ENCODE data around the gene WAC.
A peak's percentile ranks its signal among the peaks of the same experiment; 100 is the strongest.
"Not testable (repeated sequence)": the region's sequence is repeated elsewhere in the genome, so short reads cannot be mapped to it uniquely, and the experiment has no call there.

The WAC gene

GRCh38 chr10:28619455-28619854 is 86.5 kb downstream of the WAC start:
- no peak for DNase-seq

GRCh38 chr10:28620251-28620650 is 87.3 kb downstream of the WAC start:
- DNase-seq = no peak

DNA sequence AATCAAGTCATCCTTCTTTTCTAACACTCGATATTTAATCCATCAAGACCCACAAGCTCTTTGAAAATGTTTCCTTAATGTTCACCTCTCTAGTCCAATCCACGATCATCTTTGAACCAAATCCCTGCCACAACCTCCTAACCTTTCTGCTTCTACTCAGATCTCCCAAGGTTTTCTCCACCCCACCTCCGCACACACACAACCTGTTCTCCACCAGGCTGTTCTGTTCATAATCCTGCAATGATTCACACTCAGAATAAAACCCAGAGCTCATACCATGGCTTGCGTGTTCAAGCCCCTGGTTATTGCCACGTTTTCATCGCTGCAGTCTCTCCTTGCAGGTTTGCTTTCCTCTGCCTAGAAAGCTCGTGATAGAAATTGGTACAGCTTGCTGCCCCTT is 90.6 kb downstream of the WAC start:
- no peak for DNase-seq

DNA sequence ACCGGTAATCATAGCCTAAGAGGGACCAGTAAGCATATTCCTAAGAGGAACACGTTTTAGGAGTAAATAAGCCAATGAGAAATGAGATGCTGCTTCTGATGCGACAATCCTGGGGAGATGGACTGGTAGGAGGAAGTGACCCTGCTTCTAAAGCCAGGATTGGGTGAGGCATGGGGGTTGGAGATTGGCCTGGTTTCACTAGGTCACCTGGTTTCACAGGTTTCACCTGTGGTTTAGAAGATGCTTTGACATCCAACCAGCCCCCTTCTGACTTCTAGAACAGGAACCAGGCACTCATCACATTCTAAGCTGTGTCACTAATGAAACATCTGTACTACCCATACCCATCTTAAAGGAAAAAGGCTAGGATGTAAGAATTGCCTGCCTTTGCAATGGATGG is 91.4 kb downstream of the WAC start:
- DNase-seq = no peak

DNA sequence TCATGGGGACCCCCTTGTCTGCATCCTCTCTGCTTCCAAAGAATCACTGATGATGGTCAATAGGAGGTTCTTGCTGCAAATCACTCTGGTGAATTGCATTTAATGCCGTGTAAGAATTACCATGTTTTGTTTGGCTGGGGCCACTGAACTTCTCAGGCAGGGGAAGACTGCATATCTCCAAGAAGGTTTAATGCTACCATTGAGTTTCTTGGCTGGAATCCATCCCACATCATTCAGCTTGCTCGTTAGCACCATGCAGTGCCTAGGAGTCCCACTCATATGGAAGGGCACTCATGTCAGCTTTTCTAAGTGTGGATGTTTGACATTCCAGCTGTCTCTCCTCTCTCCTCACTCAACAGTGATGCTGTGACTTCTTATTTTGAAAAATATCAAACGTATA is 94.2 kb downstream of the WAC start:
- DNase-seq = no peak

DNA sequence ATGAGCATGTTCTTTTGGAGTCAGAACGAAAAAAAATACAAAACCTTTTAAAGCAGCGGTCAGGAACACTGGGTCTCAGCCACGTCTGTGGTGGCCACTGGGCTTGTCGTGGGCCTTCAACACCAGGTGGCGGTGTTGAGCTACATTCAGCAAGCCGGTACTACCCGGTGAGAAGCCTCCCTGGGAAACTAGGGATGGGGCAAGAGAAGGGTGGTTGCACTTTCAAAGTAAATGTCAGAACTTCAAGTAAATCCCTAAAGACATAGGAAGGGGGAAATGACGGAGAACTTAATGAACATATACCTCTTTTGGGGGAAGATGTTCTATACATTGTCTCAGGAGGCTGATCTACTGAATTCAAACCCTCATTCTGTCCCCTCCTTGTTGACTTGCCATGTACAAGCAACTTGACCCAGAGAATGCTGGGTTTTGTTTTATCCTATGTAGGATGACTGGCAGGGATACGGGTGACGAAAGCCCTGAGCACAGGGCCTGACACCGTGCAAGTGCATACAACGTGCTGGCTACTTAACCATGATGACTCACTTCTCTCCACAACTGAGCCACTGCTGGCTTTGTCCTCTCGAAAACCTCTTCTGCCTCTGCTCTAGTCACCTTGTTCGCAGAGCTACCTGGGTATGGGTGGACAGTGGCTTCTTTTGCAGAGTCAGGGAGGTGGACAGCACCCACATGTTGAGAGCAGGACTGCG is 95.4 kb downstream of the WAC start:
- DNase-seq = peak; percentile 85

- no peak for DNase-seq
These were observed 99.1 kb downstream of the WAC start for GRCh38 chr10:28631896-28632583.

GRCh38 chr10:28632584-28632945 is 99.6 kb downstream of the WAC start:
- DNase-seq = no peak

- DNase-seq = no peak
These were observed 100.8 kb downstream of the WAC start for GRCh38 chr10:28633750-28634149.

GRCh38 chr10:28637346-28637745 is 104.4 kb downstream of the WAC start:
- no peak for DNase-seq

- no peak for DNase-seq
These were observed 105.5 kb downstream of the WAC start for GRCh38 chr10:28638392-28638791.

DNA sequence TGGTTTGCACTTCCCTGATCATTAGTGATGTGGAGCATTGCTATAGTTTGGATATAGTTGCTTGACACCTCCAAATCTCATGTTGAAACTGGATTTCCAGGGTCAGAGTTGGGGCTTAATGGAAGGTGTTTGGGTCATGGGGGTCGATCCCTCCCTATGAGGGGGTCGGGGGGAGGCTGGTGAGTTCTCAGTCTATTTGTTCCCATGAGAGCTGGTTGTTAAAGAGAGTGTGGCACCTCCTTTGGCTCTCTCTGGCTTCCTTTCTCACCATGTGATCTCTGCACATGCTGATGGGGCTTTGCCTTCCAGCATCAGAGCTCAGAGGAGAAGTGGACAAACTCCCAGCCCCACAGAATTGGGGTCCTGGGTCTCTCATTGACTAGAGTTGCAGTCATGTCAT is 107.6 kb downstream of the WAC start:
- DNase-seq = no peak

DNA sequence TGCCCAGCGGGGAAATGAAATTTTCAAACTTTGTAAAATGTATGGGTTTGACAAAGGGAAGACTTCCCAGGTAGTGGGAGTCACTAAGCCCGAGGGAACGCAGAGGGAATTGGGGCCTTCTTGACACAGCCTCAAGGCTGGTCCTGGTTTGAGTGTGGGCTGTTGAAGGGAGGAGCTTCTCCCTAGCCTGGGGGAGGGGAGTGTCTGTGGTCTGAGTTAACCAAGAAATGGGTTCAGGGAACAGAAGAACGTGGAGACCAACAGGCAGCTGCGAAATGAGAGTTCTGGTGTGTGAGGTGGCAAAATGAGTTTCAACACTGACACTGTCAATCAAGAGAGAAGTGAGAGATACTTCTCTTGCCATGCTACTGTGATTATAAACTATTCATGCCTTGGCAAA is 111.7 kb downstream of the WAC start:
- no peak for DNase-seq

GRCh38 chr10:28652106-28652505 is 119.2 kb downstream of the WAC start:
- no peak for DNase-seq

- no peak for DNase-seq
These were observed 119.8 kb downstream of the WAC start for GRCh38 chr10:28652703-28653102.

GRCh38 chr10:28658824-28659223 is 125.9 kb downstream of the WAC start:
- DNase-seq = not testable (repeated sequence)

DNA sequence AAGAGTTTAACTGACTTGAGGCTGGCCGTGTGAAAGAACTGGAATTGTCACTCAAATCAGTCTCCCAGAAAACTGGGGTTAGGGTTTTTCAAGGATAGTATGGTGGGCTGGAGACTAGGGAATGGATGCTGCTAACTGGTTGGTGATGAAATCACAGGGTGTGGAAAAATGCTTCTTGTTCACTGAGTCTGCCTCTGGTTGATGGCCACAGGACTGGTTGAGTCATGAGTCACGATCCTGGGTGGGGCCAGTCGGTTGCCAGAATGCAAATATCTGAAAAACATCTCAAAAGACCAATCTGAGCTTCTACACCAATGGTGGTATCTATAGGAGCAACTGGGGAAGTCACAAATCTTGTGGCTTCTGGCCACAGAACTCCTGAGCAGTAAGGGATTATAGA is 128.1 kb downstream of the WAC start:
- DNase-seq = no peak

DNA sequence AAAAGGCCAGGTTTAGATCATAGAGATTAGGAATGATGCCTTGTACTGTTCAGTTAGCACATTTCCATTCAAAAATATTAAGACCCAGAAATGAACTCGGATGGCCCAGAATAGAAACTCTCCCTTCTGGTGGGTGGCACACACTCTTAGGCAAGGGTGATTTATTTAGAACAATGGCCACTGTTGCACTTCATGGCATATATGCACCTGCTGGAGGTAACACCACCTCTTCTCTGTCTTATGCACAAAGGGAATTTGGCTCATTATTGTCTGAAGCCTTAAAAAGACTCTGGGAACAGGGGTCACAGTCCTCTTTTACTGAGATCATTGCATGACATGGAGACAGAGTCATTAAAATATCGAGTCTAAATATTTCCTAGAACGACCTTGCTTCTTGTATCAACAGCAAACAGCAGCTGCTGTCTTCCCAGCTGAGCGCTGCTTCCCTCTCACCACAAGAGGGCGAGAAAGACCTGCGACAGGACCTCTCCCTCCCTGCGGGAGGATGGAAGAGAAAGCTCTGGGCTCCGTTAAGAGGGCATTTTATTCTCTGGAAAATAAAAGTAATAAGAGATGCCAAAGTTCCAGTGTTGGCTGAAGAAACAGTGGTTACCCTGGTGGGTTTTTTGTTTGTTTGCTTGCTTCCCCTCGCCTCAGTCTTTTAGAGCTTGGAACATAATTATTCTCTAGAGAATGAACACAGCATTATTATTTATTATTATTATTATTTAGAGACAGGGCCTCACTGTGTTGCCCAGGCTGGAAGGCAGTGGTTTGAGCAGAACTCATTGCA is 130.9 kb downstream of the WAC start:
- DNase-seq = peak; percentile 77

GRCh38 chr10:28664369-28664740 is 131.4 kb downstream of the WAC start:
- DNase-seq = no peak

GRCh38 chr10:28666751-28667467 is 134.0 kb downstream of the WAC start:
- DNase-seq = no peak

DNA sequence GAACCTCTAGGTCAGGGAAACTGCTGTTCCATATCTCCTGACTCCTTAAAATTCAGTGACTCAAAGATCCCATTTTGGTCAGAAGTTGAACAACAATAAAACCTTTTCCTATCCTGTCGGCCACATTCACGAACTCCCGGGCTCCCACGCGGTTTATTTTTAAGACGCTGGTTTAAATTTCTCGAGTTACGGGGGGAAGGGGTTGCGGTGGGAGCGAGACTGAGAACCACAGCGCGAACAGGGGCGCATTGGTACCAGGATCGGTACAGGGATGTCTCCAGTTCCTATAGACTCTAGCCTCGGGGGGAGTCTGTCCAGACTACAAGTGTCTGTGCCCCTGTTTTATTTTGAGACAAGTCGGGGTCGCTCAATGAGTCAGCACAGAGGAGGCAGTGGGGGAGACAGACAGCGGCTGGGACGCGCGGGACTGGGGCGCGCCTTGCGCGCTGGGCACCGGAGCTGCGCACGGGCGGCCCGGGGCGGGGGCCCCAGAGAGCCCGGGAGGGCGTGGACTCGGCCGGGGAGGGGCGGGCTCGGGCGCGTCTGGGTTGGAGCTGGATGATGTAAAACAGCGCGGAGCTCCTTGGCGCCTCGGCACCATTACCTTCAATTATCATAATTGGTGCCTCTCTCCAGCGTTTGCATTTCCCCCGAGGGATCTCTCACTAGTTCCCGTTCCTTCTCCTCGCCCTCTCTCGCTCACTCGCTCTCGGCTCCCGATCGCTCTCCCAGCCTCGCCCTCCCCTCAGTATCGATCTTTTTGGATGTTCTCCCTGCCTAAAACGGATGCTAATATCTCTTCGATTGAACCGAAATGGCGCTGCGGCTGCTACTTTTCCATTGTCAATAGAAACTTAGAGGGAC is 135.7 kb downstream of the WAC start:
- peak; percentile 66 for DNase-seq

Measured in stimulated activated CD8-positive, alpha-beta memory T cell treated with anti-CD3 and anti-CD28 coated beads, Interleukin-4, amount 100 ng/mL, for 48 hours (primary cell).